GM12874 (cell line): ENCODE results near the gene ADAMTS20.

ENCODE experiments used
- CTCF ChIP-seq: IDR thresholded peaks from 2 replicates; pipeline ENCODE4 v1.5.1; 2011; ENCODE audit warnings: low read depth, mild to moderate bottlenecking, control low read depth, low read length, moderate library complexity; ENCODE audit not compliant: insufficient read depth

The ADAMTS20 gene

GRCh38 chr12:43551279-43551970 is 578 bp downstream of the ADAMTS20 start:
- no peak for TF ChIP-seq CTCF

GRCh38 chr12:43550831-43551271 is 1.2 kb downstream of the ADAMTS20 start:
- TF ChIP-seq CTCF, result no peak

- TF ChIP-seq CTCF, result no peak
Measured at GRCh38 chr12:43544703-43545102, 7.3 kb downstream of the ADAMTS20 start.

GRCh38 chr12:43540470-43540869 is 11.5 kb downstream of the ADAMTS20 start:
- no peak for TF ChIP-seq CTCF

GRCh38 chr12:43516045-43516444 is 36.0 kb downstream of the ADAMTS20 start:
- TF ChIP-seq CTCF, result no peak

- TF ChIP-seq CTCF, result 0 out of 2 replicates have a peak, but pooled peaks have one; percentile 2
Measured at GRCh38 chr12:43501703-43502102, 50.3 kb downstream of the ADAMTS20 start.

- TF ChIP-seq CTCF, result no peak
Measured at GRCh38 chr12:43493261-43493797, 58.7 kb downstream of the ADAMTS20 start.
